ENCODE results near the gene CCDC71.

The CCDC71 gene

GRCh38 chr3:49171775-49172500 is 5.8 kb upstream of the CCDC71 start (continued):
- TF ChIP-seq ZNF8 (CRISPR knock-in tag; IDR thresholded peaks at IDR 0.05): no peak
- no peak for TF ChIP-seq ZFP30 (CRISPR knock-in tag; IDR thresholded peaks at IDR 0.05)
- no peak for TF ChIP-seq OSR1 (CRISPR knock-in tag; IDR thresholded peaks at IDR 0.05)
- TF ChIP-seq TSHZ2 (CRISPR knock-in tag; IDR thresholded peaks at IDR 0.05): no peak
- TF ChIP-seq TOX (CRISPR knock-in tag; IDR thresholded peaks at IDR 0.05; ENCODE audit: borderline replicate concordance): no peak
- TF ChIP-seq ARNTL (CRISPR knock-in tag; IDR thresholded peaks at IDR 0.05; ENCODE audit: borderline replicate concordance, low read depth): no peak
- no peak for TF ChIP-seq ZNF70 (CRISPR knock-in tag; IDR thresholded peaks at IDR 0.05)

GRCh38 chr3:49171119-49171774 is 5.1 kb upstream of the CCDC71 start, which contains the start of gene KLHDC8B:
Gene KLHDC8B, plus strand, starts transcription at chr3:49171598. Its CDS starts 1,172 bp downstream, at chr3:49172770.
- peak; percentile 89 for ATAC-seq

GRCh38 chr3:49170744-49171118 is 4.6 kb upstream of the CCDC71 start:
- no peak for TF ChIP-seq ARNTL (CRISPR knock-in tag; IDR thresholded peaks at IDR 0.05; ENCODE audit: borderline replicate concordance, low read depth)
- TF ChIP-seq CREB5 (CRISPR knock-in tag; IDR thresholded peaks at IDR 0.05; ENCODE audit: low read depth): no peak
- TF ChIP-seq TSHZ2 (CRISPR knock-in tag; IDR thresholded peaks at IDR 0.05): no peak
- TF ChIP-seq TCF4 (CRISPR knock-in tag; IDR thresholded peaks at IDR 0.05; ENCODE audit: borderline replicate concordance): no peak
- TF ChIP-seq ZC3H10 (CRISPR knock-in tag; IDR thresholded peaks at IDR 0.05): no peak
- no peak for TF ChIP-seq ZNF70 (CRISPR knock-in tag; IDR thresholded peaks at IDR 0.05)
- TF ChIP-seq CSDC2 (CRISPR knock-in tag; IDR thresholded peaks at IDR 0.05): no peak
- no peak for TF ChIP-seq TOX (CRISPR knock-in tag; IDR thresholded peaks at IDR 0.05; ENCODE audit: borderline replicate concordance)
- no peak for TF ChIP-seq GLIS3 (CRISPR knock-in tag; IDR thresholded peaks at IDR 0.05)
- TF ChIP-seq ISL1 (CRISPR knock-in tag; IDR thresholded peaks at IDR 0.05): no peak
- no peak for TF ChIP-seq POU6F1 (CRISPR knock-in tag; IDR thresholded peaks at IDR 0.05; ENCODE audit: borderline replicate concordance, low read depth)
- TF ChIP-seq ZFP3 (CRISPR knock-in tag; IDR thresholded peaks at IDR 0.05): no peak
- TF ChIP-seq ZNF8 (CRISPR knock-in tag; IDR thresholded peaks at IDR 0.05): no peak
- no peak for TF ChIP-seq PATZ1 (CRISPR knock-in tag; IDR thresholded peaks at IDR 0.05; ENCODE audit: borderline replicate concordance)
- no peak for TF ChIP-seq ESRRG (CRISPR knock-in tag; IDR thresholded peaks at IDR 0.05)
- peak; percentile 6; the same call in 2 of the 3 replicates for ATAC-seq

More at GRCh38 chr3:49171119-49171774, 5.1 kb upstream of the CCDC71 start, which contains the start of gene KLHDC8B:
- TF ChIP-seq GLIS3 (CRISPR knock-in tag; IDR thresholded peaks at IDR 0.05) (no peak), TSHZ2 (CRISPR knock-in tag; IDR thresholded peaks at IDR 0.05) (peak; percentile 31; the same call in 1 of the 2 replicates)

Data from SK-N-SH treated with all-trans-retinoic acid at 6 μM for 48 hours (cell line).